Measurements from ENCODE around the gene F10.

F10 gene

DNA sequence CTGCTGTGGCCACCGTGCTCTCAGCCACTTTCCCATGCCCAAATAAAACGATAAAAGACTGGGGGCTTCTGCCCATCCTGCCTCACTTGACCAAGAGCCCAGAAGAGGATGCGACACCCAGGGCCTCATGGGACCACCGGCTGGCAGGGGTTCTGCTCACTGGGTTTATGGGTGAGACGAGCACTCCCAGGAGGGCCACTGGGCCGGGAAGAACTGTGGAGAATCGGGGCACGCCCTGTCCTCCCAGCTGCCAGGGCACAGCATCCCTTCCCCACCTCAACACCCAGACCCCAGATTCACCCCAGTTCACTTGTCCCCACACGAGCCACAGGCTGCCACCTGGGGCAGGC lies 4.7 kb upstream of the F10 start:
- DNase-seq: no peak

DNA sequence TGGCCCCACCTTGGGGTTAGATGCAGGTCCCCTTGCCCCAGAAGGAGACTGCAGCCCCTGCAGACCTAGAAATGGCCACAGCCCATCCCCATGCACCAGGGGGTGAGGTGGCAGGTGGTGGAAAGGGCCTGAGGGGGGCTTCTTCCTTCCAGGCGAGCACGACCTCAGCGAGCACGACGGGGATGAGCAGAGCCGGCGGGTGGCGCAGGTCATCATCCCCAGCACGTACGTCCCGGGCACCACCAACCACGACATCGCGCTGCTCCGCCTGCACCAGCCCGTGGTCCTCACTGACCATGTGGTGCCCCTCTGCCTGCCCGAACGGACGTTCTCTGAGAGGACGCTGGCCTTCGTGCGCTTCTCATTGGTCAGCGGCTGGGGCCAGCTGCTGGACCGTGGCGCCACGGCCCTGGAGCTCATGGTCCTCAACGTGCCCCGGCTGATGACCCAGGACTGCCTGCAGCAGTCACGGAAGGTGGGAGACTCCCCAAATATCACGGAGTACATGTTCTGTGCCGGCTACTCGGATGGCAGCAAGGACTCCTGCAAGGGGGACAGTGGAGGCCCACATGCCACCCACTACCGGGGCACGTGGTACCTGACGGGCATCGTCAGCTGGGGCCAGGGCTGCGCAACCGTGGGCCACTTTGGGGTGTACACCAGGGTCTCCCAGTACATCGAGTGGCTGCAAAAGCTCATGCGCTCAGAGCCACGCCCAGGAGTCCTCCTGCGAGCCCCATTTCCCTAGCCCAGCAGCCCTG lies 4.2 kb upstream of the F10 start:
- no peak for DNase-seq

DNA sequence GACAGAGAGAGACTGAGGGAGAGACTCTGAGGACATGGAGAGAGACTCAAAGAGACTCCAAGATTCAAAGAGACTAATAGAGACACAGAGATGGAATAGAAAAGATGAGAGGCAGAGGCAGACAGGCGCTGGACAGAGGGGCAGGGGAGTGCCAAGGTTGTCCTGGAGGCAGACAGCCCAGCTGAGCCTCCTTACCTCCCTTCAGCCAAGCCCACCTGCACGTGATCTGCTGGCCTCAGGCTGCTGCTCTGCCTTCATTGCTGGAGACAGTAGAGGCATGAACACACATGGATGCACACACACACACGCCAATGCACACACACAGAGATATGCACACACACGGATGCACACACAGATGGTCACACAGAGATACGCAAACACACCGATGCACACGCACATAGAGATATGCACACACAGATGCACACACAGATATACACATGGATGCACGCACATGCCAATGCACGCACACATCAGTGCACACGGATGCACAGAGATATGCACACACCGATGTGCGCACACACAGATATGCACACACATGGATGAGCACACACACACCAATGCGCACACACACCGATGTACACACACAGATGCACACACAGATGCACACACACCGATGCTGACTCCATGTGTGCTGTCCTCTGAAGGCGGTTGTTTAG lies 3.3 kb upstream of the F10 start:
- DNase-seq: no peak

DNA sequence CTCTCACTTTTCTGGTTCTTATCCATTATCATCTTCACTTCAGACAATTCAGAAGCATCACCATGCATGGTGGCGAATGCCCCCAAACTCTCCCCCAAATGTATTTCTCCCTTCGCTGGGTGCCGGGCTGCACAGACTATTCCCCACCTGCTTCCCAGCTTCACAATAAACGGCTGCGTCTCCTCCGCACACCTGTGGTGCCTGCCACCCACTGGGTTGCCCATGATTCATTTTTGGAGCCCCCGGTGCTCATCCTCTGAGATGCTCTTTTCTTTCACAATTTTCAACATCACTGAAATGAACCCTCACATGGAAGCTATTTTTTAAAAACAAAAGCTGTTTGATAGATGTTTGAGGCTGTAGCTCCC lies 2.8 kb upstream of the F10 start:
- DNase-seq: no peak

DNA sequence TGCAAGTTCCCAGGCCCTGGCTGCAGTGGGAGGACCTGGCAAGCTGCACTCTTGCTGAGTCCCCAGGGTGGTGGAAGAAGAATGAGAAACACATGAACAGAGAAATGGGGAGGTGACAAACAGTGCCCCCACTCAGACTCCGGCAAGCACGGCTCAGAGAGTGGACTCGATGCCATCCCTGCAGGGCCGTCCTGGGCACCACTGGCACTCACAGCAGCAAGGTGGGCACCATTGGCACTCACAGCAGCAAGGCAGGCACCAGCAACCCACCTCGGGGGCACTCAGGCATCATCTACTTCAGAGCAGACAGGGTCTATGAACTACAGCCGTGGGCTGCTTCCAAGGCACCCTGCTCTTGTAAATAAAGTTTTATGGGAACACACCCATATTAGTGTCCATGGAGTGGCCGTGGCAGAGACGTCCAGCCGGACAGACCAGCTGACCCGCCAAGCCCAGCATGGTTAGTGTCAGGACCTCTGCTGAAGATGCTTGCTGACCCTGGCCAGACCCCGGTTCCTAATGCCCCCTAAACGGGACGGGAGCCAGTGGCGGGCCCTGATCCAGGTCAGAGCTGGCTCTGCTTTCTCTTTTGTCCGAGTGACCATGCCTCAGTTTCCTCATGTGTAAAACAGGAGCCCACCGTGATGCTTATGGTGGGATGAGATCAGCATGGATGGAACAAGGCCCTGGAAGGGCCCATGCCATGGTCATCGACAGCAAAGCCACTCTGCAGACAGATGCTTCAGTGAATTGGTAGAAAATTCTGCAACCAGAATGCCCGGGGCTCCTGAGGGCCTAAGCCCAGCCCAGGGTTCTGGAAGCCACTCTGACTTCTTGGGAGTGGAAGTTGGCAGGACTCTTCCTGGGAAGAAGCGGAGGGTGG lies 2.1 kb upstream of the F10 start:
- no peak for DNase-seq

DNA sequence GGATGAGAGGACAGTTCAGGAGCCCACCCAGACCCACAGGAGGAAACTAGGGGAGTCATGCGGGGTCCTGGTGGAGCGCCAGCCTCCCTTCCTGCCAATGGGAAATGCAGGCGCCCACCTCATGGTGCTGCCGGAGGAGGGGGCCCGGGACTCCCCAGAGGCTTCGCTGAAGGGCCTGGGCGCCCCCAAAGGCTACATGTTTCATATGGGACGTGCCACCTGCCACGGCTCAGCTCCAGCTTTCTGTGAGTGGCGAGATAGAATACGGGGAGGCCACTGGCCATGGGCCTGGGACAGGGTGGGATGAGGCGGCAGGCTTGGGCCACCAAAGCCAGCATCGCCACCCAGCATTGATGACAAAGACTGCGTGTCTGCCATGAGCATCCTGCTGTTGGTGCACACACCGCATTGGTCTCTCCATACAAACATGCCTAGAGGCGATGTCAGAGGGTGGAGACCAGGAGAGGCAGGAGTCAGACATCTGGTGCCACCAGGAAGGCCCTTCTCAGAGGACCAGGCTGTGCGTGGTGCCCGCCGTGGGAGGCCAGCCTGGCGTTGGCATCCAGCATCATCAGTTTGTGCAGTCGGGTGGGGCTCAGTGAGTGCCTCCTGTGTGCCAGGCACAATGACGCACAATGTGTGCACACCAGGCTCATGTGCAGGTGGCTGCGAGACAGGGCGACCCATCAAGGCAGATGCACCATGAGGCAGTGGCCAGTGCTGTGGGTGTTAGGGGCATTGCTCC lies 1.2 kb upstream of the F10 start:
- no peak for DNase-seq

DNA sequence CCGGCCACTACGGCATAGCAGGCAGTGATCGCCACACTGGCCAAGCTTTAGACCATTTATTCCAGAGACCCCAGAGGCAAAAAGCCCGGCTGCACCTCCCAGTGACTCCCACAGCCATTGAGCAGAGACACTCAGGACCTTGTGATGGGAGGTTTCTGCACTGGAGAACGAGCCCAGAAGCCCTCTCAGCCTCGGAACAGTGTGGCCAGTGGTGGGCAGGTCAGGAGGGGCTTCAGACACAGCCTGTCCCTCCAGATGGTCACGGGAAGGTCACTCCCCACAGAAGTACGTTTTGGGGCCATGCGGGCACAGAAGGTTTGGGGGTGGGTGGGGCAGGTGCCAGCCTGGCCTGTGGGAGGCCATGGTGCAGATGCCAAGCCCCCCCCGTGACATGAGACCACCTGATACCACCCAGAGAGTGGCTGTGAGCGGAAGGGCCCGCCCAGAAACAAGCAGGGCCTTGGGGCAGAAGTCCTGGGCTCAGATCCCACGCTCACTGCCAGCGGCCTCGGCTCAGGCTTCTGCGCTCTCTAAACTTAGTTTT lies 599 bp upstream of the F10 start:
- no peak for DNase-seq

DNA sequence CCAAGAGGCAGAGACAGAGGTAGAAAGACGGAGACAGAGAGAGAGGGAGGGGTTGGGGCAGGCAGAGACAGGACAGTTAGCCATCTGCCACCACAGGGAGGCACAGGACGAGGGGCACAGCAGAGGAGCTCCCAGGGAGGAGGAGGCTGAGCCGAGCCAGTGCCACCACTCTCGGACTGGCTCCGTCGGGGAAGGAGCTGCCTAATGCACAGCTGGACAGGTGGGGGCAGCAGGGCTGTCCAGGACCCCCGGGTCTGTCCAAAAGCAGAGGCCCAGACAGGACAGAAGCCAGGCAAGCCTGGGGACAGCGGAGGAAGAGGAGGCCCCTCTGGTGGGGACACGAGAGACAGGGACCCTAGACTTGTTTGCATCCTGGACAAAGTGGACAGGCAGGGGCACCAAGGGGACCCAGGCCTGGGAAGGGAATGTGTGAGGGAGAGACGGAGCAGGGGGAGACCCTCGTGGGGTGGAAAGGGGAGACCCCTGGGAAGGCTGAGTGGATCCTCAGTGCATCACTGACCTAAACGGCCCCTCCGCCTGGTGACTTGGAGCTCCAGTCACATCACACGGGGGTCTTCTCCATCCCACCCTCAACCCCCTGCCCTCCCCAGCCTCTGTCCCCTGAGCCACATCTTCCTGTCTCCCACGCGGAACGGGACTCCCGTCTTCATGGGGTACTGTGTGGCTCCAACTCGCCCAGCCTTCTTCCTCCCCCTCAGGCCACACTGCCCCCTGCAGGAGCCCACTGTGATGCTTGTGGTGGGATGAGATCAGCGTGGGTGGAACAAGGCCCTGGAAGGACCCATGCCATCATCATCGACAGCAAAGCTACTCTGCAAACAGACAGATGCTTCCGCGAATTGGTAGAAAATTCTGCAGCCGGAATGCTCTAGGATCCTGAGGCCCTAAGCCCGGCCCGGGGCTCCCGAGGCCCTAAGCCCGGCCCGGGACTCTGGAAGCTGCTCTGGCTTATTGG lies 915 bp downstream of the F10 start:
- no peak for DNase-seq

DNA sequence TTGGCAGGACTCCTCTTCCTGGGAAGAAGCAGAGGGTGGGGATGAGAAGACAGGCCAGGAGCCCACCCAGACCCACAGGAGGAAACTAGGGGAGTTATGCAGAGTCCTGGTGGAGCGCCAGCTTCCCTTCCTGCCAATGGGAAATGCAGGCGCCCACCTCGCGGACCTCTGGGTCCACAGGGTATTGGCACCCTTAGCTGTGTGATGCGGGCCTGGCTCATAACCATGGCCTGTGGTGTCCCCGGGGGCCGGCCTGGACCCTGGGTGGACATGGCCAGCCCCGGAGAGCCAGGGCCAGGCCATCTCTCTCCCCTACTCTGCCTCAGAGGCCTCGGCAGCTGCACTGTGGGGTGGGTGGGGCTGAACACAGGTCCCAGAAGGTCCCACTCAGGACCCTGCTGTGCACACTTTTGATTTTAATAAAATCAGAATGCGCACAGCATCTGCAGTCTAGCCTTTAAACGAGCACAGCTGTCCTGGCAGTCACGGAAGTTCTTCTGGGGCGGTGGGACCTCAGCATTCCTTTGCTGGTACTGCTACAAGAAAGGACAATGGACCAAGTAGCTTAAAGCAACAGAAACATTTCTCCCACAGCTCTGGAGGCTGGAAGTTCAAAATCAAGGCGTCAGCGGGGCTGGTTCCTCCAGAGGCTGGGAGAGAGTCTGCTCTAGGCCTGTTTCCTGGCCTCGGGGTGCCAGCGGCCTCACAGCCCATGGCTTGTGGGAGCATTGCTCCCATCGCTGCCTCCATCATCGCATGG lies 1.8 kb downstream of the F10 start:
- DNase-seq: no peak

DNA sequence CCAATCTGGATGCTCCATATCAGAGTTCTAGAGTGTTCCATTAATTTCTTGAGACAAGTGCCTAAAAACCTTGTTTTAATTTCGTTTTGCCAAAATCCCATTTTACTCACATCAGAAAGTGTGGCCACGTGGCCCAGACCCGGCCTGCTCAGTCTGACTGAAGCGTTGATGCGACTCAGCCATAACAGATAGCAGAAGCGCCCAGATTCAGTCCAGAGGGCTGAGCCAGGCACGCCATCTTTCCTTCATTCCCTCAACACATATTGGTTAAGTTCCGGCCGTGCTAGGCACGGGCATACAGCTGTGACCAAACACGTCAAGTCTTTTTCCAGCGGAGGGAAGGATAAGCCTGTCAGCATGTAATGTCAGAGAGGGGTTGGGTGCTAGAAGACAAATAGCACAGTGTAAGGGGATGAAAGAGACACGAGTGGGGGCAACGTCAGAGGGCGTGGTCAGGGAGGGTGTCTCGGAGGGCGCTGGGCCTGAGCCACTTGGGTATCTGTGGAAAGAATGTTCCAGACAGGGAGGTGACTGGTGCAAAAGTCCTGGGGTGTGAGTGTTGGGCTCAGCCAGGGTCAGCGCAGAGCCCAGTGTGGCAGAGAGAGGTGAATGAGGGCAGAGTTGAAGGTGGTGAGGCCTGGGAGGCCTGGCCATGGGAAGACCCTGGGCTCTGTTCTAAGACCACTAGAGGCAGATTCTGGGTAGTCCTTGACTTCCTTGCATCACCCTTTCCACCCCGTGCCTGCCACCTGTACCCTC lies 3.1 kb downstream of the F10 start:
- DNase-seq: no peak

DNA sequence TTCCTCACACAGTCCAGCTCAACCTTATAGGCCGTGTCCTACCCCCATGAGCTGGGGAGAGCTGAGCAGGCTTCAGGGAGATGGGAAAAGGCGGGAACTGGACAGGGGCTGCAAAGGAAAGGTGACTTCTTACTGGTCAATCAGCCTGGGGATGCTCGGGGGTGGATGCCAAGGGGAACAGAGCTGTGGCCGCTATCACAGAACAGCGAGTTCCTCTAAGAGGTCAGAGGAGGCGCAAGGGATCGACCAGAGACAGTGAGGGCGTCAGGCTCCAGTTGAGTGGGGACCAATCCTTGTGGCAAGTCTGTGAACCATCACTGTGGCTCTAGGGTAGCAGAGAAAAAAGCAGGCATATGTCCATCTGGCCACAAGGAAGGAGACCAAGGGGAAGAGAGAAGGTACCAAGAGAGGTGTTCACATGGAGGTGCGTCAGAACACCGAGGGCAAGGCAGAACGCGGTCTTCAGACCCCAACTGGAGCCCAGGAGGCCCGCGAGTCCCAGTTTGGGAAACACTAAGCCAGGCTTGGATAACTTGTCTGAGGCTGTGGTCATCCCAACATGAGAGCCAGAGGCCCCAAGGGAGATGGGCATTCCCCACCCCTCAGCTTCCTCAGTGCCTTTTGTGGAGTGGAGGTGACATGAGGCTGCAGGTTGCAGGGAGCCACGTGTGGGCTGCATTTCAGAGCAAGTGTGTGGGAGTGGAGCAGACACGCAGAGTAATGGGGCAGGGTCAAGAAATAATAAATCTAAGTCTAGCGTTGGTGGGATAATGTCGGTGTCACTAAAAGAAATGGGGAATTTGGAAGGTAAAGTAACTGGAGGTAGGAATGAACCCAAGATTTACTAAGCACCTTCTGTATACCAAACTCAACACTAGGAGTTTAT lies 3.9 kb downstream of the F10 start:
- no peak for DNase-seq

DNA sequence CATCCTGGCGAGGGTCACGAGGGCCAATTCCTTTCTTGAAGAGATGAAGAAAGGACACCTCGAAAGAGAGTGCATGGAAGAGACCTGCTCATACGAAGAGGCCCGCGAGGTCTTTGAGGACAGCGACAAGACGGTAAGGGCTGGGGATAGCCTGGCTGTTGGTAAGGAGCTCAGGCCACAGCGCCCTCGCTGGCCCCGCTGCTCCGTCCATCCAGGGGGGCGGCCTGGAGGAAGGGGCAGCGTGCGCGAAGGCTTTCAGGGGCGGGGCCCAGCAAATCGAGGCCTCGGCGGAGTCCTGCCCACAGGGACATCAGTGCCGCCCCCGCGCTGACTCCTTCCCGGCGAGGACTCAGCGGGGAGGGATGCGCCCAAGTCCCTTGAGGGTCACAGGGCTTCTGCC lies 6.9 kb downstream of the F10 start:
- no peak for DNase-seq

DNA sequence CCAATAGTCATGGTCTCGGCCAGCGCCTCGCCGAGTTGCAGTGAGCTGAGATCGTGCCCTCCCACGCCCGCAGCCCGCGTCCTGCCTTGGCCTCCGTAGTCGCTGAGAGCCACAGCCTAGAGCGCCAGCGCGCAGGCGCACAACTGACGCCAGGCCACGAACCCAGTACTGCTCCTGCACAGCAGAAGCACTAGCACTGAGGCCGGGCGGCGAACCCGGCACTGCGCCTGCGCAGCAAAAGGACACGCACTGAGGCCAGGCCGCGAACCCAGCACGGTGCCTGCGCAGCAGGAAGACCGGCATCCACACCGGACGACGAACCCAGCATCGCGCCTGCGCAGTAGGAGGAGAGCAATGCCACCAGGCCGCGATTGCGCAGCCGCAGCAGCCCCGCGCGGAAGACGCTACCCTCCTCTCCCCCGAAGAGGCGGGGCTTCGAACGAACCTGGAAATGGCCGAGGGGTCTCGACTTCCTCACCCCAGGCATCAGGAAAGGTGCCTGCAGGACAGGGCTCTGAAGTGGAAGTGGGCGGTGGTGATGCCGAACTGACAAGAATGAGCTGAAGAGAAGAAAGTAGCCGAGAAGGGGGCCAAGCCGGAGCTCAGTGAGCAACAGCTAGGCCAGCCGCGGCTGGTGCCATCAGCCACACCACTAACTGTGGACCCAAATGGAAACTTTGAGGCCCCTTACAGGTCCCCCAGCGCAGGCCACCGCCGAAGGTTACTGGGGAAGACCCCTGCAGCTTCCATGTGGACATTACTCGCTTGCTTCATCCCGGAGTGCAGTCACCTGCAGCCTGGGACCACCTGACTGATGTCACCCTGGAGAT lies 7.5 kb downstream of the F10 start:
- DNase-seq: peak in 1 of 2 experiments; percentile 27

DNA sequence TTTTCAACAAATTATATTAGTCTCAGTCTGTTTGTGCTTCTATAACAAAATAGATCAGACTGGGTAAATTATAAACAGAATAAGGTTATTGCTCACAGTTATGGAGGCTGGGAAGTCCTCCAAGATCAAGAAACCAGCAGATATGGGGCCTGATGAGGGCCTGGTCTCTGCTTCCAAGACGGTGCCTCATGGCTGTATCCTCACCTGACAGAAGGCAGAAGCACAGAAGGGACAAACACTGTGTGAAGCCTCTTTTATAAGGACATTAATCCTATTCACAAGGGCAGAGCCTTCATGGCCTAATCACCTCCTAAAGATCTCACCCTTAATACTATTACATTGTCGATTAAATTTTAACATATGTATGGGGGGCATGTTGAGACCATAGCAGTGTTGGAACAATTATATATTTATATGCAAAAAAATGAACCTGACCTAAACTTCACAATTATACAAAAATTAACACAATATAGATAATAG lies 12.7 kb downstream of the F10 start:
- DNase-seq: no peak

DNA sequence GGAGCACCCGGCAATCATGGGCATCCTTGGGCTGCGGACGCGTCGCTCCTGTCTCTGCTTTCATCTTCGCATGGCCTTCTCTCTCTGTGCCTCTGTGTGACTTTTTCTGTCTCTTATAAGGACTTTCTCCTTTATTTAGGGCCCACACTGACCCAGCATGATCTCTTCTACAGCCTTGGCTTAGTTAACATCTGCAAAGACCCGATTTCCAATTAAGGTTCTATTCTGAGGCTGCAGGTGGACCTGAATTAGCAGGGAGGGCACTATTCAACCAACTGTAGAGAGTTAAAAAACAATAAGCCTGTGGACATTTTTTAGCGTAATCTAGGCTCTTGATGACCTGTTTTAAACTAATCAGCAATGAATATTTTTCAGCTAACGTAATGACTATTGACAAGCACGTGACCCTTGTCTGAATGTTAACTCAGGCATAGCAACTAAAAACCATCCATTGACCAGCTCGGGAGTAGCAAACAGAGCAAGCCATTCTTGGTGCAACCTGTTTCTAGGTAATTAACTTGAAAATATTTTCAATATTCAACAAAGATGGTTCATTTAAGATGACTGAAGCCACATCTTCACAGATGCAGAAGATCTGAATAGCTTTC lies 15.2 kb downstream of the F10 start:
- DNase-seq: no peak

DNA sequence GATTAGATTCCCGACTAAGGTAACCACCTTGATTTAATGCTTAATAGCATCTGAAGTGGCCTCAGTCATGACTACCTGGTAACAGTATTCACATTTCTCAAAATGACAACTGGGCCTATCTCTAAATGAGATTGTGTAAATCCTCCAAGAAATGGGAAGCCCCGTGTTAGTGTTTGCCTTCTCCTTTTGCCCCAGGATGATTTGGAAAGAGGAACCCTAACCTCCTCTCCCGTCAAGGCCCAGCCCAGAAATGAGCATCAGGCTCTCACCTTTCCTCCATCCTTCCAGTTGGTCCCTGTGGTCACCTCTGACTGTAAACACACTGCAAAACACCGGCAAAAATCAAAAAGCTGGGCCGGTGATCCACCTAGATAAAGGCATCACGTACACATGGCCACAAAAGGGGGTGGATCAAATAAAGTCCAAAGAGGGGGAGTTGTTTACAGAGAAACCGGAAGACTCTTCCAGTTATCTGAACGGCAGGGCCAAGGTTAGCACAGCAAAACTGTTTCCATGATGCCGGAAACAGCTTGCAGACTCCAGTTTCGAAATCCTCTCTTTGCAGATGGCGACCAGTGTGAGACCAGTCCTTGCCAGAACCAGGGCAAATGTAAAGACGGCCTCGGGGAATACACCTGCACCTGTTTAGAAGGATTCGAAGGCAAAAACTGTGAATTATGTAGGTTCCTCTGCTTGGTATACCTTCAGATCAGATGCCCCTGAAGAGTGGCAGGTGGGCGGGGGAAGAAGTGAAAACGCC lies 16.4 kb downstream of the F10 start:
- no peak for DNase-seq

DNA sequence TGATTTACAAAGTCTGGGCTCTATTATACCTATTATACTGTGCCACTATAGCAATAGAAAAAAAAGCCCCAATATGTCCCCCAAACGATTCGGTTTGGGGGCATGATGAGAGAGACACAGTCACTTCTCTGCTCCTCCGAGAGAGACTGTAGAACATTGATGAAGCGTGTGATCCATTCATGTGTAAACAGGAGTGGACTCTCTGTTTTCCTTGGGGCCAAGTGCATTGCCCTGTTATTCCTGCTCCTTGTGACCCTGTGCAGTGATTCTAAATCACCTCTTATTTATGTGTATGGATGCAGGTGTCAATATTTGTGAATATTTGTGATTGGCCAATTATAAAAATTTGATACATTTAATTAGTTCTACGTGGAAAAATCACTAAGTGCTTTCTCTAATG lies 17.0 kb downstream of the F10 start:
- no peak for DNase-seq

All from activated CD4-positive, alpha-beta T cell treated with anti-CD3 and anti-CD28 coated beads, Interleukin-2, amount 50 U/mL, for 4 hours (primary cell).